Stimulated activated effector memory CD8-positive, alpha-beta T cell treated with anti-CD3 and anti-CD28 coated beads, Interleukin-12 subunit alpha, Interleukin-12 subunit beta, amount 100 ng/mL, for 72 hours (primary cell): Measurements from ENCODE around the gene DGKH.
"Not testable (repeated sequence)": the region's sequence is repeated elsewhere in the genome, so short reads cannot be mapped to it uniquely, and the experiment has no call there.

Experiments
- ATAC-seq: fragments of 150-1000 bp; cut with Tn5 transposase; 2 replicates; pipeline ENCODE4 v1.10.0; 2021
- DNase-seq, 2 donors: peaks; one replicate each; pipeline ENCODE4 v3.0.0; 2021 to 2022; ENCODE audit warnings: low spot score in 2 of 2
- H3K27ac Mint-ChIP-seq: one replicate; pipeline ENCODE4 v1.8.0; 2022; ENCODE audit warnings: mild to moderate bottlenecking, mixed read lengths
- H3K36me3 Mint-ChIP-seq: one replicate; pipeline ENCODE4 v1.8.0; 2022; ENCODE audit warnings: mild to moderate bottlenecking, mixed read lengths
- H3K4me1 Mint-ChIP-seq: one replicate; pipeline ENCODE4 v1.8.0; 2022; ENCODE audit warnings: mixed read lengths
- H3K4me3 Mint-ChIP-seq: one replicate; pipeline ENCODE4 v1.8.0; 2022; ENCODE audit warnings: mild to moderate bottlenecking, mixed read lengths
- H3K9me3 Mint-ChIP-seq: one replicate; pipeline ENCODE4 v1.8.0; 2022; ENCODE audit warnings: mixed read lengths

The DGKH gene

GRCh38 chr13:42177189-42177588, 128.7 kb downstream of the DGKH start:
- Mint-ChIP-seq H3K4me1 (no peaks in the 10 kb centered on the region), H3K27ac (no peak overlapping the region), H3K9me3 (no peaks in the 10 kb centered on the region), H3K4me3 (no peak overlapping the region), H3K36me3 (peaks cover 42% of the 10 kb centered on the region)
- DNase-seq (no peak), ATAC-seq (no peak)

GRCh38 chr13:42181381-42181953, 133.0 kb downstream of the DGKH start:
- ATAC-seq (no peak), DNase-seq (no peak)
- H3K4me1 Mint-ChIP-seq, result no peaks in the 10 kb centered on the region
- H3K36me3 Mint-ChIP-seq, result peaks cover 16% of the 10 kb centered on the region
- no peak overlapping the region for H3K4me3 Mint-ChIP-seq
- no peaks in the 10 kb centered on the region for H3K9me3 Mint-ChIP-seq
- H3K27ac Mint-ChIP-seq, result no peak overlapping the region

- no peaks in the 10 kb centered on the region for H3K4me1 Mint-ChIP-seq
- peaks cover 38% of the 10 kb centered on the region for H3K36me3 Mint-ChIP-seq
- H3K27ac Mint-ChIP-seq, result no peak overlapping the region
- no peaks in the 10 kb centered on the region for H3K9me3 Mint-ChIP-seq
- DNase-seq (no peak), ATAC-seq (no peak)
- no peak overlapping the region for H3K4me3 Mint-ChIP-seq
These were observed 140.6 kb downstream of the DGKH start for GRCh38 chr13:42189061-42189460.

GRCh38 chr13:42190529-42190928, 142.1 kb downstream of the DGKH start:
- Mint-ChIP-seq H3K4me3 (no peak overlapping the region), H3K9me3 (no peaks in the 10 kb centered on the region), H3K27ac (no peak overlapping the region), H3K4me1 (no peaks in the 10 kb centered on the region), H3K36me3 (peaks cover 52% of the 10 kb centered on the region)
- DNase-seq (no peak), ATAC-seq (no peak)

- Mint-ChIP-seq H3K9me3 (no peaks in the 10 kb centered on the region), H3K4me1 (no peaks in the 10 kb centered on the region), H3K36me3 (peaks cover 47% of the 10 kb centered on the region), H3K4me3 (no peak overlapping the region), H3K27ac (peak overlapping the region; percentile 21)
- DNase-seq (no peak), ATAC-seq (no peak)
These were observed 163.4 kb downstream of the DGKH start for GRCh38 chr13:42211704-42212464.

GRCh38 chr13:42214446-42214845, 166.0 kb downstream of the DGKH start:
- H3K36me3 Mint-ChIP-seq, result peaks cover 52% of the 10 kb centered on the region
- no peak overlapping the region for H3K4me3 Mint-ChIP-seq
- H3K9me3 Mint-ChIP-seq, result no peaks in the 10 kb centered on the region
- ATAC-seq, result no peak
- H3K4me1 Mint-ChIP-seq, result no peaks in the 10 kb centered on the region
- no peak overlapping the region for H3K27ac Mint-ChIP-seq
- DNase-seq, result no peak

- no peaks in the 10 kb centered on the region for H3K9me3 Mint-ChIP-seq
- no peak overlapping the region for H3K4me3 Mint-ChIP-seq
- H3K27ac Mint-ChIP-seq, result no peak overlapping the region
- DNase-seq, result no peak
- H3K36me3 Mint-ChIP-seq, result peaks cover 51% of the 10 kb centered on the region
- ATAC-seq, result no peak
- H3K4me1 Mint-ChIP-seq, result no peaks in the 10 kb centered on the region
These were observed 167.4 kb downstream of the DGKH start for GRCh38 chr13:42215578-42216421.

- DNase-seq, result no peak
- Mint-ChIP-seq H3K4me3 (no peak overlapping the region), H3K27ac (no peak overlapping the region), H3K4me1 (no peaks in the 10 kb centered on the region), H3K36me3 (peaks cover 54% of the 10 kb centered on the region), H3K9me3 (no peaks in the 10 kb centered on the region)
- ATAC-seq, result no peak
These were observed 167.9 kb downstream of the DGKH start for GRCh38 chr13:42216422-42216735.

GRCh38 chr13:42218576-42218975, 170.1 kb downstream of the DGKH start:
- Mint-ChIP-seq H3K4me3 (no peak overlapping the region), H3K4me1 (no peaks in the 10 kb centered on the region), H3K36me3 (peaks cover 50% of the 10 kb centered on the region), H3K27ac (peak overlapping the region; percentile 15), H3K9me3 (no peaks in the 10 kb centered on the region)
- DNase-seq (no peak), ATAC-seq (no peak)

- no peak for DNase-seq
- Mint-ChIP-seq H3K36me3 (peaks cover 48% of the 10 kb centered on the region), H3K4me1 (no peaks in the 10 kb centered on the region)
These were observed 170.6 kb downstream of the DGKH start for GRCh38 chr13:42219051-42219450.

GRCh38 chr13:42219876-42220275, 171.4 kb downstream of the DGKH start:
- ATAC-seq, result no peak
- Mint-ChIP-seq H3K9me3 (no peaks in the 10 kb centered on the region), H3K4me3 (no peak overlapping the region), H3K27ac (no peak overlapping the region), H3K4me1 (no peaks in the 10 kb centered on the region), H3K36me3 (peaks cover 48% of the 10 kb centered on the region)
- no peak for DNase-seq

More at GRCh38 chr13:42219051-42219450, 170.6 kb downstream of the DGKH start:
- Mint-ChIP-seq H3K9me3 (no peaks in the 10 kb centered on the region), H3K4me3 (no peak overlapping the region), H3K27ac (peak overlapping the region; percentile 15)
- no peak for ATAC-seq

- Mint-ChIP-seq H3K36me3 (peaks cover 60% of the 10 kb centered on the region), H3K9me3 (no peaks in the 10 kb centered on the region), H3K4me3 (no peak overlapping the region), H3K27ac (no peak overlapping the region), H3K4me1 (no peaks in the 10 kb centered on the region)
- DNase-seq (no peak), ATAC-seq (no peak)
These were observed 172.8 kb downstream of the DGKH start for GRCh38 chr13:42221121-42221765.

- Mint-ChIP-seq H3K4me1 (no peaks in the 10 kb centered on the region), H3K27ac (no peak overlapping the region)
These were observed 175.2 kb downstream of the DGKH start for GRCh38 chr13:42223681-42224080.

GRCh38 chr13:42225051-42225450, 176.6 kb downstream of the DGKH start:
- no peaks in the 10 kb centered on the region for H3K9me3 Mint-ChIP-seq
- ATAC-seq (no peak), DNase-seq (no peak)
- H3K4me1 Mint-ChIP-seq, result no peaks in the 10 kb centered on the region
- H3K36me3 Mint-ChIP-seq, result peaks cover 57% of the 10 kb centered on the region
- H3K27ac Mint-ChIP-seq, result no peak overlapping the region
- H3K4me3 Mint-ChIP-seq, result no peak overlapping the region

More at GRCh38 chr13:42223681-42224080, 175.2 kb downstream of the DGKH start:
- no peak for DNase-seq
- Mint-ChIP-seq H3K9me3 (no peaks in the 10 kb centered on the region), H3K36me3 (peaks cover 58% of the 10 kb centered on the region), H3K4me3 (no peak overlapping the region)
- no peak for ATAC-seq

- not testable (repeated sequence) for H3K4me1 Mint-ChIP-seq, DNase-seq, H3K4me3 Mint-ChIP-seq, H3K9me3 Mint-ChIP-seq, ATAC-seq, H3K27ac Mint-ChIP-seq
- H3K36me3 Mint-ChIP-seq, result peaks cover 46% of the 10 kb centered on the region
These were observed 178.3 kb downstream of the DGKH start for GRCh38 chr13:42226759-42227158.
